Fibroblast of mammary gland (primary cell): ENCODE data around the gene DYDC1.

Source experiments
- DNase-seq: peaks from one replicate; pipeline ENCODE4 v3.0.0-alpha.2; 2010; ENCODE audit warnings: low read depth
- H3K4me3 ChIP-seq: 2 replicates; pipeline ENCODE4 v1.5.1; 2011; ENCODE audit warnings: low read depth, mild to moderate bottlenecking, low read length, moderate library complexity; ENCODE audit not compliant: control insufficient read depth
- TF ChIP-seq, protein P1 (sequence below): conservative IDR thresholded peaks from 2 replicates; pipeline ENCODE4 v1.5.1; 2011; ENCODE audit warnings: low read depth, low read length, inconsistent platforms; ENCODE audit not compliant: control insufficient read depth, insufficient read depth

DYDC1 gene

DNA sequence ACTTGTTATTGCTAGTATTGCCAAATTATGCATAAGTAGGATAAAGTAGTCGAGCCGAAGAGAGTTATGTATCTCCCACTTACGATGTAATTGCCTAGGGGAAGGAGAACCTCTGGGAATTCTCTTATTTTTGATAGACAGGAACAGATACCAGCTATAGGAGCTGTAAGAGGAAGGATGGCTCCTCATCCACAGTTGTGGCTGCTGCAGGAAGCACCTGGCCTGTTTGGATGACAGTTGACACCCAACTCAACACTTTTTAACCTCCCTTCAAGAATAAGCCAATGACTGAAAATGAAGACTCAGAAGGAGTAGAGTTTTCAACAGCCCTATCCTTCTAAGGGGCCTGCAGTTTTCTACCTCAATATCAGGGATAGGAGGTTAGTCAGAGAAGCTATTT lies 6.3 kb downstream of the DYDC1 start:
- no peak overlapping the region for H3K4me3 ChIP-seq
- TF ChIP-seq, protein P1, sequence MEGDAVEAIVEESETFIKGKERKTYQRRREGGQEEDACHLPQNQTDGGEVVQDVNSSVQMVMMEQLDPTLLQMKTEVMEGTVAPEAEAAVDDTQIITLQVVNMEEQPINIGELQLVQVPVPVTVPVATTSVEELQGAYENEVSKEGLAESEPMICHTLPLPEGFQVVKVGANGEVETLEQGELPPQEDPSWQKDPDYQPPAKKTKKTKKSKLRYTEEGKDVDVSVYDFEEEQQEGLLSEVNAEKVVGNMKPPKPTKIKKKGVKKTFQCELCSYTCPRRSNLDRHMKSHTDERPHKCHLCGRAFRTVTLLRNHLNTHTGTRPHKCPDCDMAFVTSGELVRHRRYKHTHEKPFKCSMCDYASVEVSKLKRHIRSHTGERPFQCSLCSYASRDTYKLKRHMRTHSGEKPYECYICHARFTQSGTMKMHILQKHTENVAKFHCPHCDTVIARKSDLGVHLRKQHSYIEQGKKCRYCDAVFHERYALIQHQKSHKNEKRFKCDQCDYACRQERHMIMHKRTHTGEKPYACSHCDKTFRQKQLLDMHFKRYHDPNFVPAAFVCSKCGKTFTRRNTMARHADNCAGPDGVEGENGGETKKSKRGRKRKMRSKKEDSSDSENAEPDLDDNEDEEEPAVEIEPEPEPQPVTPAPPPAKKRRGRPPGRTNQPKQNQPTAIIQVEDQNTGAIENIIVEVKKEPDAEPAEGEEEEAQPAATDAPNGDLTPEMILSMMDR, result no peak

GRCh38 chr10:80344912-80345311 lies 11.6 kb downstream of the DYDC1 start:
- TF ChIP-seq, protein P1, result no peak
- no peak overlapping the region for H3K4me3 ChIP-seq
- DNase-seq, result no peak

More for the DNA sequence above, 6.3 kb downstream of the DYDC1 start:
- DNase-seq, result no peak

- no peak overlapping the region for H3K4me3 ChIP-seq
- TF ChIP-seq, protein P1, result no peak
- DNase-seq, result no peak
Measured at GRCh38 chr10:80344276-80344675, 12.3 kb downstream of the DYDC1 start.

GRCh38 chr10:80333983-80334382 lies 22.6 kb downstream of the DYDC1 start:
- TF ChIP-seq, protein P1, result no peak
- DNase-seq, result no peak
- H3K4me3 ChIP-seq, result no peak overlapping the region

DNA sequence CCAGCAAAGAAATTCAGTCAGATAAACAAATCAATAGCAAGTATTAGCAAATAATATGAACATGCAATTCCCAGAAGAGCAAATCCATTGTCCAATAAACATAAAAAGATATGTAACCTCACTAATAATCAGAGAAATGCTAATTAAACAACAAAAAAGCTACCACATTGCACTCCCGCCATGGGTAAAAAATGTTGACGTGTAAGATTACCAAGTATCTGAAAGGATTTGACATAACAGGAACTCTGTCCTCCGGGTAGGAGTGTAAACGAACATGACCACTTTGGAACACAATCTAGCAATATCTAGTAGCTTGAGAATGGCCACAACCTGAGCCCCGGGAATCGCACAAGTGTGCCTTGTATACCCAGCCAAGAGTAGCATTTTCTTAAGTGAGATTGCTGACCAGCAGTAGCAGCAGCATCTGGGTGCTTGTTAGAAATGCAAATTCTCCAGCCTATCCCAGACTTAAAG lies 31.6 kb downstream of the DYDC1 start:
- TF ChIP-seq, protein P1, result no peak
- DNase-seq, result no peak
- no peak overlapping the region for H3K4me3 ChIP-seq

GRCh38 chr10:80324086-80324485 lies 32.5 kb downstream of the DYDC1 start:
- DNase-seq, result peak; percentile 46
- H3K4me3 ChIP-seq, result no peak overlapping the region
- TF ChIP-seq, protein P1, result no peak

DNA sequence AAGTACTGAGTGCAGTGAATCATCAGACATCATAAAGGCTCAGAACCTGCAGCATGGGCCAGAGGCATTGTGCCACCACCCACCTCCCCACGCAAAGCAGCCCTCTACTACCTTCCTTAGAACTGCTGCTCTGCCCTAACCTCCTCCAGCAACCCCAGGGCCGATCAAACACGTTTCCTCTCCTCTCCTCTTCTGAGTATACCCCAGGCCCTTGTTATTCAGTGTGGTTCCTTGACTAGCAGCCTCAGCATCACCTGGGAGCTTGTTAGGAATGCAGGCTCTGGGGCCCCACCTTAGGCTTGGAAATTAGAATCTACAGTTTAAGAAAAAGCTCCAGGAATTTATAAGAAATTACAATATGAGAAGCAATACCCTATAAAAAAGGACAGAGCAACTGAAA lies 33.2 kb downstream of the DYDC1 start:
- TF ChIP-seq, protein P1, result no peak
- DNase-seq, result no peak
- no peak overlapping the region for H3K4me3 ChIP-seq
